Stimulated activated CD8-positive, alpha-beta memory T cell treated with anti-CD3 and anti-CD28 coated beads, Interleukin-12 subunit alpha, Interleukin-12 subunit beta, amount 100 ng/mL, for 4 hours (primary cell): ENCODE data around the gene PTPRN2.
"Not testable (repeated sequence)": the region's sequence is repeated elsewhere in the genome, so short reads cannot be mapped to it uniquely, and the experiment has no call there.

Experiments
- DNase-seq: peaks from one replicate; pipeline ENCODE4 v3.0.0-alpha.2; 2020; ENCODE audit warnings: low read depth

PTPRN2 gene

DNA sequence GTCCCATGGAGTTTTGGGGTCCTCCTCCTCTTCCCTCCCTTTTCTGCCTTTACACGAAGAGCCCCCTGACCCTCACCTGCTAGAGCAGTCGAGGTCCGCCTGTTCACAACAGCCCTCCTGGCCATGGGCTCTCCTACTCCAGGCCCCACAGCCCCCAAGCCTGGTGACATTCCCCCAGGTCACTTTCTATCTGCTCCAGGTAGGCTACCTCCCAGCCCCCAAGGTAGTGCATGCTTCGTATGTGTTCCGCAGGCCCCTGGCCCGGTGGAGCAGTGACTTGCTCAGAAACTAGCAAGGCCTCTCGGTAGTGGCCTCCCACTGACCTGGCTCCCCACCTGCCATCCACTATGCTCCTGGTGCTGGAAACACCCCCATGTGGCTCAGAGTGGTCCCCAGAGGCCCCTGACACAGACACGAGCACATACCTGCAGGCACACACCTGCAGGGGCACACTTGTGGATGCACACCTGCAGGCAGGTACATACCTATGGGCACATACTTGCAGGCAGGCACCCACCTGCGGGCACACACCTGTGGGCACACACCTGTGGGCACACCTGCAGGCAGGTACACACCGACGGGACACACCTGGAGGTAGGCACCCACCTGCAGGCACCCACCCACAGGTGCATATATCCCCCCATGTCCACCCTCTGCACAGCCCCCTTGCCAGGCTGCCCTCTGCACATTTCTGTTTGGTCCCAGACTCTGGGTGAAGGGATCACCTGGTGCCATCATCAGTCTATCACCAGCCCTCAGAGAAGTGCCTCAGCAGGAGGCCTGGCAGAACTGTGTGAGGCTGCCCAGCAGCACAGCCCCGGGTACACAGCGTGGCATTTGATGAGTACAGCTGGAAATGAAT lies 322.5 kb downstream of the PTPRN2 start:
- no peak for DNase-seq

GRCh38 chr7:158263964-158264748 lies 323.5 kb downstream of the PTPRN2 start:
- no peak for DNase-seq

DNA sequence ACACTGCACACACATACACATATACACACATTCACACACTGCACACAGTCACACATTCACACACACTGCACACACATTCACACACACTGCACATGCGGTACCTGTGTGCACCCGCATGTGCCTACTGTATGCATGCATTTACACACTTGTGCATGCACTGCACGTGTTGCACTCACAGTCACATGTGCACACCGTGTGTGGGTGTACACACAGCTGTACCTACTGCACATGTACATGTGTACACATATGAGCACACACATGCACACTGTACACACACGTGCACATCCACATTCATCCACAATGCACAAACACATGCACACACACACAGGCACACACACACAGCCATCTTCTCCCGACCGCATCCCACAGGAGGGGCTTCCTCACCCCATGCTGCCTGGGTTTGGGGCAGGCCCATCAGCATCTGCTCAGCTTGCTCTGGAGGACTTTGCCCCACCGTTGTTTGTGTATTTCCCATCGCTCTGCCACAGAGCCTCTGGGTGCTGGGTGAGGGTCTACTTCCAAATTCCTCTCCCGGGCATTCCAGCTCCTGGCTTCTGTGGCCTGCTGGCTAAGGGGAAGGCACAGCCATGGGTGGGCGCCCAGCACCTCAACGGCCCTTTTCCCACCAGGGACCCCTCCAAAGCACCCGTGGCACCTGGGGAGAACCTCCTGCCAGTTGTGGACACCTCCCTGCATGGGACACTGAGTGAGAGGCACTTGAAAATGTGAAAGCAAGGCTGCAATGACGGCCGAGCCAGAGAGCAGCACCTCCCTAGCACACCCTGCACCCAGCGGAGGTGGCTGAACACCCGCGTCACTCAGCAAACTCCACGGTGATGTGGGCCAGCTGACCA lies 324.3 kb downstream of the PTPRN2 start:
- DNase-seq: no peak

- DNase-seq: no peak
Measured at GRCh38 chr7:158262284-158263109, 325.1 kb downstream of the PTPRN2 start.

- no peak for DNase-seq
Measured at GRCh38 chr7:158261362-158262235, 326.0 kb downstream of the PTPRN2 start.

DNA sequence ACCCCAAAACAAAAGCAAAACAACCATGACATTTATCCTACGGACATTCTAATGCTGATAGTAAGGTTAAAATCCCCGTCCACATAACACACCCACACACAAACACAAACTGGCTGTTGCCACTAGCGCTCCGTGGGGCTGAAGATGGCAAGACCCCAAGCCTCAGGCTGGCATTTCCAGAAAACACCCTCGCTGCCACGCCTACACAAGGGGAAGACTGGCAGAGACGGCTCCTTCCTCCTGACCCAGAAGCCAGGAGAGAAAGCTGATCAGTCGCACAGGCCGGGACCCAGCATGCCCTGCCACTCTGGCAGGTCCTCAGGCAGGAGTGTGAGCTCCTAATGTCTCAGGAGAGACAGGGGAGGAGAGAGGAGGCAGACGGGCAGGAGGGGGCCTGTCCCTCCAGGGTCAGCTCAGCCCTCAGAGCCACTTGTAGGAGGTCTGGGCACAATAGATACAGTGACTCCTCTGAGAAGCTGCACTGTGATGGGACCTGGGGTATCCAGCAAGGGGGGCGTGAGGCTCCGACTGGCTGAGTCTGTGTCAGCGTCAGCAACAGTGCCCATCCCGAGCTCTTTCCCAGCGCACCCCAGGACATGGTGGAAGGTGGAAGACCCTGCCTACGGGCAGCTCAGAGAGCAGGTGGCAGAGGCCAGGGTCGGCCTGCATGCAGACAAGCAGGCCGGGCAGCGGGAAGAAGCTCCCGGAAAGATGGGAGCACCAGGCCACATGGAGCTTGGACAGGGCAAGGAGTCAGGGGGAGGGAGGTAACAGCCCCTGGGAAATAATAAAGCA lies 326.9 kb downstream of the PTPRN2 start:
- DNase-seq: no peak

DNA sequence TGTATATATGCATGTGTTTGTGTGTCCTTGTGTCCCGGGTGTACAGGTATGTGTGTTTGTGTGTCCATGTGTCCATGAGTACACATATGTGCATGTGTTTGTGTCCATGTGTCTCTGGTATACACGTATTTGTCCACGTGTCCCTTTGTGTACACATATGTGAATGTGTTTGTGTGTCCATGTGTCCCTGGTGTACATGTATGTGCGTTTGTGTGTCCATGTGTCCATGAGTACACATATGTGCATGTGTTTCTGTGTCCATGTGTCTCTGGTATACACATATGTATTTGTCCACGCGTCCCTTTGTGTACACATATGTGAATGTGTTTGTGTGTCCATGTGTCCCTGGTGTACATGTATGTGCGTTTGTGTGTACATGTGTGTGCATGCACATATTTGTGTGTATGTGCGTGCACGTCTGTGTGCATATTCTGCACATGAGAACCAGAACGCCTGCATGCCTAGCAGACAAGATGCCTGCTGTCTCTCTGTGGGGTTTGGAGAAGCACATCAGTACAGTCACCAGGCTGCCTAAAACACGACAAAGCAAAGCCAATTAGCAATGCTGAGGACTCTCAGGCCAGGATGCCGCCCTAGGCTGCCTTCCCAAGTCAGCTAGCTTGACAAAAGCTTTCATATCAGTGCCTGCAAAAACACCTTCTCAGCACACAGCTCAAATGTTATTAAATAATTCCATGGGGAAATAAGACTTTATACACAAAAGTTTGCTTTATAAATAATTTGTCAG lies 327.8 kb downstream of the PTPRN2 start:
- DNase-seq: no peak

- DNase-seq: no peak
Measured at GRCh38 chr7:158259141-158259540, 328.5 kb downstream of the PTPRN2 start.

- DNase-seq: no peak
Measured at GRCh38 chr7:158258411-158259130, 329.1 kb downstream of the PTPRN2 start.

DNA sequence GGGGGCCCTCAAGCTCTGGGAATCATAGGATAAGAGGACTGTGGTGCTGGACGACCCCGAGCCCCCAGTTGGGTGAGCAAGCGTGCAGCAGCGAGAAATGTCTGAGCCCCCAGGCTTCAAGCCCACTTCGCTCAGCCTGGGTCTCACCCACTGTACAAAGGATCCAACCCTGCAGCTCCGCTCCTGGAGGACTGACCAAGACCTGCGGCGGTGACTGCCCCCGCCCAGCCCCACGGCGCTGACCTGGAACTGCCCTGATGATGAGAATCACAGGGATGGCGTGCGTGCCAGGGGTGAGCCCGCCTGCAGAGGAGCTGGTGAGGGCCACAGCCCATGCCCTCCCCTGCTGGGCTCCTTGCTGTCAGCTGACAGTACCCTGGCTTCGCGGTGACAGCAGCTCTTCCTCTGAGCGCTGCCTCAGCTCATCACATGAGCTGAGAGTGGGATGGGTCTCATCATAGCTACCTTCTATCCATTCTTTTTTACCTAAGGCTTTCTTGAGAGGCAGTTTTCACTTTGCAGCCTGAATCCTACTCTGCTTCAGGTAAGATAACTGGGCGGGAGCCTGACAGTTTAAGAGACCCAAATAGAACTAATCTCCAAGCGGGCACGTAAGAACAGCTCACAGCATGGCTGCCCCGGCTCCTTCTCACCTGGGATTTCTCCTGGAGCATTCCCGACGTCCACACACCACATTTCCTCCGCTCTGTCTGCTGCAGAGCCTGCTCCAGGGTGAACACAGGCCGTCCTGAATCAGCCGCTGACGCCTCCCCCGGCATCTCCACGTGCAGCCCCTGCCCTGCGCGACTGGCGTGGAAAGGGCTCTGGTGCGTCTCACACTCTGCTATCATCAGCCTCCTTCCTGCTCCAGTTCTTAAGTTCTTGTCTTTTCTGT lies 329.9 kb downstream of the PTPRN2 start:
- DNase-seq: no peak

GRCh38 chr7:158257001-158257400 lies 330.6 kb downstream of the PTPRN2 start:
- no peak for DNase-seq

DNA sequence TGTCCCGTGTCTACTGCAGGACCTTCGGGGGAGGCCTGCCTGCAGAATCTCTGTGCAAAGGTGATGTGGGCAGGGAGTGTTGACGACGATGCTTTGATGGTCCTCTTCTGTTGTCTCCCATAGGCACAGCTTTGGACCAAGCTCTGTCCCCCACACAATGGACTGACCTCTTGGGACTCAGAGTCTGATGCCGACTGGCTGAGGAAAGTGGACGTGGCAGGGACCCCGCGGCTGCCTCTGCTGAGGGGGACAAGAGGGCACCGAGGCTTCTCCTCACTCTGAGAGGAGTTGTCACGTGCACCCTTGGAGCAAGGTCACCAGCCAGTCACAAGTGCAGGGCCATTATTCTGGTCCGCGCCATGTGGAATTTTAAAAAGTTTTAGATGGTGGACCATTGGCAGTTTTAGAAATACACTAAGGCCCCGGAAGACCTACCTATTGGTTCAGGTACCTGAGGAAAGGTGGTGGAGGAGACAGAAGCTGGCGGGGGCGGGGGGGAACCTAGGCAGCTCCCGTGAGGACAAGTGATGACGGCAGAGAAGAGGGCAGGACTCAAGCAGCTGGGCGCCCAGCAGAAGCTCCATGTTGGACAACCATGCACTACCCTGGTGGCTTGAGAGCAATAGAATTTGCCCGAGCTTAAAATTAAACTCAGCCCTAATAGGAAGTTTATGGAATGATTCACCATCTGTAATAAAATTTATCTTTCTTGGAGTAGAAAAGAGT lies 331.4 kb downstream of the PTPRN2 start:
- DNase-seq: no peak

- no peak for DNase-seq
Measured at GRCh38 chr7:158255558-158255957, 332.1 kb downstream of the PTPRN2 start.

DNA sequence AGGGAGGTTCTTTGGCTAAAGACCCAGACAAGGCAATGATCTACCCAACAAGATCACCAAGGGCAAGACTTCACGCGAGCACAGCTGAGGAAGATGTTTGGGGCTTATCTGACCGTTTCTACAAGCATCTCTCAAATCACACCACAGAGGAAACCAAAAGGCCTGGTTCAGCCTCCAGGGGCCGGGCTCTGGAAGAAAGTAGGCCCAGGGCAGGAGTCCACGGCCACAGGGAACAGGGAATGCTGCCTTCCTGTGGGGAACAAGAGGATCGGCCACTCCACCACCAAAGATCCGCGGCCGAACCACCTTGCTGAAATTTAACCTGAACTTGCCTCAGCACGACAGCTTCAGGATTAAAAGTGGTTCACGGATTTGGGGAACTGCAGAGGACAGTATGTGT lies 332.5 kb downstream of the PTPRN2 start:
- DNase-seq: no peak

- DNase-seq: not testable (repeated sequence)
Measured at GRCh38 chr7:158253670-158254045, 334.0 kb downstream of the PTPRN2 start.
